GM10847 (cell line): Measurements from ENCODE around the gene DIP2A.

ENCODE experiments used
- POLR2A ChIP-seq: IDR thresholded peaks from 2 replicates; pipeline ENCODE4 v1.6.1; 2011; ENCODE audit not compliant: insufficient read length; ENCODE audit errors: extremely low read depth

Gene DIP2A

DNA sequence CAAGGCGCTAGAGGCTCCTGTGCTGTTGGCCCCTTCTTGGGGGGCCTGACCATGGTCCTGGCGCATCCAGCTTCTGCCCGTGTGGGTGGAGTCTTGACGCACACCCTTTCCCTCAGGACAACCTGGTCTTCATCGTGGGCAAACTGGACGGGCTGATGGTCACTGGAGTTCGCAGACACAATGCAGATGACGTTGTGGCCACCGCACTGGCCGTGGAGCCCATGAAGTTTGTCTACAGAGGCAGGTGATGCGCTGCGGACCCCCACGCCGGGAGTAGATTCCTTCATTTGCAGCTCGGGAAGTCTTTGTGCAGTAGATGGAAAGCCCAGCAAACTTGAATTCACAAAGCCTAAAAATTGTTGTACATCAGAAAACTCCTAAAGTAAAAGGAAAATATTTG, 88.1 kb downstream of the DIP2A start:
- TF ChIP-seq POLR2A, result no peak

DNA sequence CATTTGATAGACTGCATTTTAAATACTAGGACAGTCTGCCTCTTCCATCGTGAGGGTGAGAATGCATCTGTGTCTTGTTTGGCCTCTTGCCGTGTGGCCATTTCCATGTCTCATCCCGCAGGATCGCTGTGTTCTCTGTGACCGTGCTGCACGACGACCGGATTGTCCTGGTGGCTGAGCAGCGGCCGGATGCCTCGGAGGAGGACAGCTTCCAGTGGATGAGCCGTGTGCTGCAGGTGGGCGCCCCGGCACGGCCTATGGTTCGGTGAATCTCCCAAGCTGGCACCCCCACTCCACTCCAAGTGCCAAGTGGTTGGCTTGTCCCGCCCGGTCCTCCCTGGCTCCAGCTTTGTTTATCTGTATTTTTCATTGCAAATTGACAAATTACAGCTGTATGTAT, 91.0 kb downstream of the DIP2A start:
- TF ChIP-seq POLR2A, result no peak

DNA sequence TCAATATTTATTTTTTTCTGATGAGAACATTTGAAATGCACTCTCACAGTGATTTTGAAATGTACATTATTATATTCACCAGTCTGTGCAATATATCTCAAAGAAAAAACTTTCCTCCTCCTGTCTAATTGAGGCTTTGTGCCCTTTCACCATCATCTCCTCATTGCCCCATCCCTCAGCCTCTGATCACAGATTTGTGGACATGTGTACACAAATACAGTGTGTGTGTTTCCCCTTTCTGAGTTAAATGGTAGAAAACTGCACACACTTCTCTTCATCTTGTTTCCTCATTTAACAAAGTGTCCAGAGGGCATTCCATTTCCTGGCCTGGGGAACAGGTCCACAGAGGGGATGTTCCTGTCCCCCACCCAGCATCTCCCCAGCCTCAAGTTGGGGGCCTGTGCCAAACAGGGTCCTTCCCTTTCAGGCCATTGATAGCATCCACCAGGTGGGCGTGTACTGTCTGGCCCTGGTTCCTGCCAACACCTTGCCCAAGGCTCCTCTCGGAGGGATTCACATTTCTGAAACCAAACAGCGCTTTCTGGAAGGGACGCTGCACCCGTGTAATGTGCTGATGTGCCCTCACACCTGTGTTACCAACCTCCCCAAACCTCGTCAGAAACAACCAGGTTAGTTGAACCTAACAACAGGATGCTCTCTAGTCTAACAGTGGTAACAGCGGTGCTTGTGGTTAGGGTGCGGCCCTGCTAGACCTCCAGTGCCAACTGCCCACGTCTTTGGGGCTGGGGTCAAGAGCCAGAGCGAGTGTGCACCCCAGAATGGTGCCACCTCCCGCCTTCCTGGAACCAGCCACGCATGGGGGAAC, 91.6 kb downstream of the DIP2A start:
- no peak for TF ChIP-seq POLR2A

- no peak for TF ChIP-seq POLR2A
These were observed 93.0 kb downstream of the DIP2A start for GRCh38 chr21:46551636-46552241.

DNA sequence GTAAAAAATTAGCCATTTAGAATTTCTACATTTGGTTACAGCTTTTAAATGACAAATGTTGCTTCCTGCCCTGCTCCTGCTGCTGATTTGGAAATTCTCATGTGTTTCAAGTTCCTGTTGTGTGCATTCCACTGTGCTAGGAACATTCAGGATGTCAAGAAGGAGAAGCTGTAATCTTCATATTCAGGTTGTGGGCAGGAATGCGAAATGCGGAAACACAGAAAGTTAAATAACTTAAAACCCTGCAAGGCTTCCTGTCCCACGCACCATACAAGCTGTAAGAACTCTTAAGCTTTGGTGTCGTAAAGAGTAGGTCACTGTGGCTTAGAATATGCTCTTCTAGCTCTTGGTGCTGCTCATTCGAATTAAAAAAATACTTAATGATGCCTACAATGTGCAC, 93.6 kb downstream of the DIP2A start:
- no peak for TF ChIP-seq POLR2A

GRCh38 chr21:46552865-46553379, 94.2 kb downstream of the DIP2A start:
- TF ChIP-seq POLR2A, result no peak

DNA sequence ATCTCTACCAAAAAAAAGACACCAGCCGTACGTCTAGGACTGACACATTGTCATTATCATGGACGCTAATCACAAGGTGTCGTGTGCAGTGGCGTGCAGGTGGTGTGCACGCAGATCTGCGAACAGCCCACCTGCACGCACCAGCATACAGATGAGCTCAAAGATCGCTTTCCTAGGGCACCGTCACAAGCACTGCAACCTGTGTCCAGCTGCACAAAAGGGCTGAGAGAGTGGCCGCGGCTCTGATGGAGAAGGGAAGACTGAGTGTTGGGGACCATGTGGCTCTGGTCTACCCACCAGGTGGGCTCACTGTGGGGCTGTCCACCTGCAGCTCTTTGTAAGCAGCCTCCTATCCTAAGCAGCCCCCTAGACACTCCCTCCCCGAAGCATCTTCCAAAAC, 95.3 kb downstream of the DIP2A start:
- TF ChIP-seq POLR2A, result no peak

DNA sequence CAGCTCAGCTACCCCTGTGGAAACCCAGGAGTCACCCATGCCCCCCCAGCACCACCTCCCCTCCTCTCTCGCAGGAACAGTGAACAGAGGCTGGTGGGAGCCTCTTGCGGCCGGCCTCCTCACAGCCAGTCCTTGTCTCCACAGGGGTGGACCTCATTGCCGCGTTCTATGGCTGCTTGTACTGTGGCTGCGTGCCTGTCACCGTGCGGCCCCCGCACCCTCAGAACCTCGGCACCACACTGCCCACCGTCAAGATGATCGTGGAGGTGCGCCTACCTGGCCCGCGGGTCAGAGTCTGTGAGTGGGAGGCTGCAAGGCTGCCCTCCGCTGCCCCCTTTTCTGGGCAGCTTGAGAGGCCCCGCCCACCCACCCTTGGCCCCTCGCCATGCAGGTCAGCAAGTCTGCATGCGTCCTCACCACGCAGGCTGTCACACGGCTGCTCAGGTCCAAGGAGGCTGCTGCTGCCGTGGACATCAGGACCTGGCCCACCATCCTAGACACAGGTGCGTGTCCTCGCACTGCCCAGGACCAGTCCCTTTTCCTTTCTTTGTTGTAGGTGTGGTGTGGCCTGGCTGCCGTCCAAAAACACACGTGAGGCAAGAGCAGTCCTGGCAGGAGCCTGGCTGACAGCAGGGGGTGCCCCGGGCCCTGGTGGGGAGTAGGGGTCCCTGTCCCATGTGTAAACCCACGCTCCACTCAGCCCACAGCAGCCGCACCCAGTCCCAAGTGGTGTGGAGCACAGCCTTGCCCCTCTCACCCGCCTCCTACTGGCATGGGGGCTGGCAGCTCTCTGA, 95.9 kb downstream of the DIP2A start:
- TF ChIP-seq POLR2A, result no peak

- TF ChIP-seq POLR2A, result no peak
These were observed 96.5 kb downstream of the DIP2A start for GRCh38 chr21:46555225-46555617.

DNA sequence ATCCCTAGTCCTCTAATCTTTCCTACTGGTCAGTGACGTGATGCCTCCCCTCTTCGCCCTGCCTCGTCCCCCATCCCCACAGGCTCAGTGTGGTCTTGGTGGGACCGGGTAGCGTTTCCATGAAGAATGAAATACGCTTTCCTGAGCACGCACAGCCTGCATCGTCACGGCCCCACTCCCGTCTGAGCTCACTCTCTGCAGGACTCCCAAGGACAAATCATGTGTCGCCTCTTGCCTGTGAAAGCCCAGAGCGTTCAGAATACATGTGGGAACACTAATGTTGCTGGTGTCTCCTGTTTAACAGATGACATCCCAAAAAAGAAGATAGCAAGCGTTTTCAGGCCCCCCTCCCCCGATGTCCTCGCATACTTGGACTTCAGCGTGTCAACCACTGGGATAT, 97.0 kb downstream of the DIP2A start:
- TF ChIP-seq POLR2A, result no peak

DNA sequence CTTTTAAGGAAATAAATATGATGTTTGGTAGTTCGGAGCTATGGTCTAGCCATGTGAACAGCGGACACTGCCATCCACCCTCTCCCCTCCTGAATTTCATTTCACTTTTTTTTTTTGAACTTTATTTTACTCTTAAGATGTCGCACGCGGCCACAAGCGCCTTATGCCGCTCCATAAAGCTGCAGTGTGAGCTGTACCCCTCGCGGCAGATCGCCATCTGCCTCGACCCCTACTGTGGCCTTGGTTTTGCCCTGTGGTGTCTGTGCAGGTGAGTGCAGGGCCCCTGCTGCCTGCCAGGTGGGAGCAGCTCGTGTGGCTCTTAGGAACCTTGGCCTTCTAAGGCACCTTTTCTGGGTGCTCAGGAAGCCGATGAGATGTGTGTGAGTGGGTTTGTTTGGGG, 98.1 kb downstream of the DIP2A start:
- TF ChIP-seq POLR2A, result no peak

DNA sequence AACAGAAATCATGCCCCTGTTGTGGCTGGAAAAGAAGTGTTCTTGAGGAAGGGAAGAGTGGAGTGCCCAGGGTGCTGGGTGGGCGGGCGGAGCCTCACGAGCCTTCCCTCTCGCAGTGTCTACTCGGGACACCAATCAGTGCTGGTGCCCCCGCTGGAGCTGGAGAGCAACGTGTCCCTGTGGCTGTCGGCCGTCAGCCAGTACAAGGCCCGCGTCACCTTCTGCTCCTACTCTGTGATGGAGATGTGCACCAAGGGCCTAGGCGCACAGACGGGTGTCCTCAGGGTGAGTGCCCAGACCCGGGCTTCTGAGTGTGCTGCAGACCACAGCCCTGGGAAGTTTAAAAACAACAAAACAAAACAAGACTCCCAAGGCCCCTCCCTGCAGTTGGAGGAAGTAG, 98.8 kb downstream of the DIP2A start:
- no peak for TF ChIP-seq POLR2A

- TF ChIP-seq POLR2A, result no peak
These were observed 99.3 kb downstream of the DIP2A start for GRCh38 chr21:46557919-46558392.

GRCh38 chr21:46559291-46559983, 100.7 kb downstream of the DIP2A start:
- TF ChIP-seq POLR2A, result no peak
